Measurements from ENCODE around the gene LGALS3BP. TPM values are rescaled to one million over a fixed set of nuclear protein-coding genes. Genes with fewer than 3 reads are reported as not detected.

Gene LGALS3BP
- total and polyA plus RNA-seq, 2 of the 8 experiments (the other 6 are each of a cell fraction or from before 2014, with no cell fraction given) = 56.1 to 61.6 TPM

GRCh38 chr17:79022507-79022991, 42.8 kb upstream of the LGALS3BP start:
- Histone ChIP-seq H3K4ac (replicated peaks; ENCODE audit: insufficient read length, low read depth, low read length) (no peak overlapping the region), H3K27ac (ENCODE audit: low read depth, low read length) (no peak overlapping the region), H3K23me2 (ENCODE audit: low read depth, low read length) (peaks cover 9% of the 10 kb centered on the region; the same call in 1 of the 2 replicates), H3K79me2 (ENCODE audit: control insufficient read depth in 1 of 2, insufficient read depth in 2 of 2, low read length in 2 of 2) (no peaks in the 10 kb centered on the region), H4K5ac (ENCODE audit: insufficient read length, low read depth, low read length) (no peak overlapping the region), H4K20me1 (replicated peaks in 1 of 2; ENCODE audit: control insufficient read depth in 1 of 2, insufficient read depth in 2 of 2, low read length in 2 of 2) (no peaks in the 10 kb centered on the region), H3K27me3 (replicated peaks in 1 of 4; ENCODE audit: control insufficient read depth in 3 of 4, extremely low read depth in 1 of 4, insufficient read depth in 3 of 4, low read length in 3 of 4) (peaks cover 18 to 76% (median 62%) of the 10 kb centered on the region in 4 experiments), H2BK120ac (replicated peaks; ENCODE audit: low read depth, low read length) (no peak overlapping the region), H4K91ac (replicated peaks; ENCODE audit: insufficient read length, low read length) (no peak overlapping the region), H3K9me3 (ENCODE audit: insufficient read depth in 2 of 2, low read depth in 1 of 2, low read length in 1 of 2) (no peaks in the 10 kb centered on the region), H3K9ac (replicated peaks in 1 of 4; ENCODE audit: extremely low read depth in 1 of 4, low read depth in 3 of 4, low read length in 3 of 4) (no peak overlapping the region), H2BK12ac (ENCODE audit: low read depth, low read length) (no peak overlapping the region), H2BK20ac (ENCODE audit: low read length) (no peak overlapping the region), H4K8ac (ENCODE audit: extremely low read depth, insufficient read depth, low read length) (no peak overlapping the region), H2AK5ac (ENCODE audit: low read depth, low read length) (no peak overlapping the region), H3K14ac (ENCODE audit: insufficient read length) (no peak overlapping the region), H2BK15ac (ENCODE audit: low read length) (no peak overlapping the region), H2BK5ac (ENCODE audit: low read depth, low read length) (no peak overlapping the region), H3K56ac (replicated peaks; ENCODE audit: insufficient read length, low read depth, low read length) (no peak overlapping the region), H3K36me3 (ENCODE audit: control insufficient read depth in 2 of 4, insufficient read depth in 4 of 4, low read length in 3 of 4) (no peaks in the 10 kb centered on the region), H3K18ac (ENCODE audit: extremely low read depth, low read length) (no peak overlapping the region), H3K4me2 (ENCODE audit: insufficient read depth in 1 of 2, low read depth in 2 of 2, low read length in 2 of 2) (no peak overlapping the region), H2AFZ (ENCODE audit: low read length) (no peak overlapping the region), H3K4me1 (replicated peaks in 1 of 4; ENCODE audit: control insufficient read depth in 3 of 4, insufficient read depth in 4 of 4, low read length in 3 of 4) (peaks cover 2 to 7% (median 4%) of the 10 kb centered on the region in 4 experiments; a peak in 4 of 7 replicates), H3K79me1 (ENCODE audit: low read depth, low read length) (no peaks in the 10 kb centered on the region), H3K4me3 (ENCODE audit: extremely low read depth in 1 of 4, insufficient read depth in 2 of 4, low read depth in 3 of 4, low read length in 4 of 4) (no peak overlapping the region), H3K23ac (ENCODE audit: insufficient read length) (no peak overlapping the region)
- ChIA-PET CTCF (ENCODE audit: partially characterized antibody) (interaction anchor here (1.0 to 8.0 kb wide), 8 partner anchors 10 to 65 kb away, joined by 3 to 56 read pairs (median 5); partner anchors contain the start of genes CANT1 and LGALS3BP), POLR2A (ENCODE audit: partially characterized antibody) (interaction anchor here (0.9 kb wide), 1 partner anchor 38 kb away, joined by 3 read pairs; no protein-coding TSS in a partner anchor)
- DNase-seq (ENCODE audit: low read depth in 1 of 2, low spot score in 2 of 2) (no peak), FAIRE-seq (no peak)
- WGBS, 2 experiments (ENCODE audit: extremely low coverage in 1 of 2, insufficient coverage in 1 of 2, insufficient read length in 1 of 2, insufficient replicate concordance in 2 of 2, low coverage in 1 of 2, low lambda C conversion rate in 2 of 2, missing lambda C conversion rate in 1 of 2) = 80% methylated on average over 9 of the region's 9 CpGs; no CpG with 5 or more reads in 1 of the 2 experiments
- TF ChIP-seq TAF1 (IDR thresholded peaks at IDR 0.05; ENCODE audit: low read depth, low read length) (no peak), CEBPB (IDR thresholded peaks at IDR 0.05; ENCODE audit: low read depth, low read length) (no peak), BRCA1 (IDR thresholded peaks at IDR 0.05; ENCODE audit: low read depth, low read length) (no peak), ATF3 (IDR thresholded peaks at IDR 0.05; ENCODE audit: insufficient read depth, low read depth, low read length) (no peak), JUND (IDR thresholded peaks at IDR 0.05; ENCODE audit: low read length) (no peak), SP2 (IDR thresholded peaks at IDR 0.05; ENCODE audit: low read length) (no peak), TBP (IDR thresholded peaks at IDR 0.05; ENCODE audit: low read depth, low read length) (no peak), BACH1 (IDR thresholded peaks at IDR 0.05; ENCODE audit: low read length) (no peak), POU5F1 (IDR thresholded peaks at IDR 0.05; ENCODE audit: low read depth, low read length) (no peak), RNF2 (IDR thresholded peaks at IDR 0.05; ENCODE audit: borderline replicate concordance, low read depth, low read length, missing control alignments, poor library complexity, severe bottlenecking) (no peak), TAF7 (optimal IDR thresholded peaks at IDR 0.05; ENCODE audit: borderline replicate concordance, low read depth, low read length) (no peak), JUN (IDR thresholded peaks at IDR 0.05; ENCODE audit: low read depth, low read length) (no peak), KDM1A (IDR thresholded peaks at IDR 0.05; ENCODE audit: borderline replicate concordance, low read length) (no peak), MAFK (IDR thresholded peaks at IDR 0.05; ENCODE audit: low read depth, low read length) (no peak)

All from H1 (cell line).